ENCODE measurements around the gene ASCC2. TPM values are rescaled to one million over a fixed set of nuclear protein-coding genes. Genes with fewer than 3 reads are reported as not detected.

Gene ASCC2
- total and polyA plus RNA-seq, 4 donors = 34.6 to 43.7 (median 38.7) TPM

DNA sequence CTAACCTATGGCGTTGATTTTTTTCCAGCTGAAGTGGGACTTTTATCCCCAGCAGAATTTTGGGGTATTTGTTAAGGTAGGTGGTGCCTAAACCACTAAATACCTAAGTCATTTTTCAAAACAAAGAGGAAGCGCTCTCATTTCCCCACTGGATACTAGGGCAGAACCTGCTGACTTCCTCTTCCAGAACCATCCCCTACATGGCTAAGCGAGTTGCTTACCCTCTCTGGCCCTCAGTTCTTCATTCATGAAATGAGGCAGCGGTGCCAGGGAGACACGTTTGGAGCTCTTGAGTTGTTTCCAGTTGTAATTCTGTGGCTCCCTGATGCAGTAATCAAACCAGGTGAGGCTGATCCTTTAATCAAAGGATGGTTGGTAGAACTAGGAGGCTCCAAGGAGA lies 34.9 kb upstream of the ASCC2 start:
- WGBS = 84% methylated on average over 5 of the region's 5 CpGs
- TF ChIP-seq SP1 (IDR thresholded peaks at IDR 0.05) (no peak), TAF1 (conservative IDR thresholded peaks at IDR 0.05) (no peak), HNF4G (IDR thresholded peaks at IDR 0.05) (no peak)
- no peak overlapping the region for H3K9ac ChIP-seq (ENCODE audit: low read depth in 1 of 2, low read length in 2 of 2)
- no peak overlapping the region for H3K4me3 ChIP-seq (ENCODE audit: low read depth in 1 of 3, low read length in 3 of 3)
- DNase-seq (ENCODE audit: low spot score) = no peak
- H3K36me3 ChIP-seq (ENCODE audit: control insufficient read depth in 4 of 4, insufficient read depth in 3 of 4, low read depth in 1 of 4, low read length in 3 of 4) = no peaks in the 10 kb centered on the region
- no peaks in the 10 kb centered on the region for H3K9me3 ChIP-seq (ENCODE audit: control insufficient read depth in 4 of 4, low read length in 3 of 4)
- H3K27me3 ChIP-seq (ENCODE audit: control insufficient read depth in 4 of 4, insufficient read depth in 4 of 4, low read length in 3 of 4) = no peaks in the 10 kb centered on the region
- H3K4me1 ChIP-seq (ENCODE audit: control insufficient read depth in 4 of 4, insufficient read depth in 4 of 4, low read length in 3 of 4) = no peaks in the 10 kb centered on the region
- no peak overlapping the region for H3K27ac ChIP-seq (ENCODE audit: low read depth in 1 of 2, low read length in 2 of 2)

- WGBS = 96% methylated on average over 3 of the region's 3 CpGs
- Histone ChIP-seq H3K9me3 (ENCODE audit: control insufficient read depth in 4 of 4, low read length in 3 of 4) (no peaks in the 10 kb centered on the region), H3K9ac (ENCODE audit: low read depth in 1 of 2, low read length in 2 of 2) (no peak overlapping the region), H3K27ac (ENCODE audit: low read depth in 1 of 2, low read length in 2 of 2) (no peak overlapping the region), H3K36me3 (ENCODE audit: control insufficient read depth in 4 of 4, insufficient read depth in 3 of 4, low read depth in 1 of 4, low read length in 3 of 4) (no peaks in the 10 kb centered on the region), H3K4me1 (ENCODE audit: control insufficient read depth in 4 of 4, insufficient read depth in 4 of 4, low read length in 3 of 4) (no peaks in the 10 kb centered on the region), H3K4me3 (ENCODE audit: low read depth in 1 of 3, low read length in 3 of 3) (no peak overlapping the region), H3K27me3 (ENCODE audit: control insufficient read depth in 4 of 4, insufficient read depth in 4 of 4, low read length in 3 of 4) (no peaks in the 10 kb centered on the region)
- TF ChIP-seq HNF4A (conservative IDR thresholded peaks at IDR 0.05) (no peak), HNF4G (IDR thresholded peaks at IDR 0.05) (no peak), YY1 (IDR thresholded peaks at IDR 0.05) (no peak), NR2F2 (IDR thresholded peaks at IDR 0.05) (no peak), RAD21 (IDR thresholded peaks at IDR 0.05) (no peak)
- no peak for DNase-seq (ENCODE audit: low spot score)
Measured at GRCh38 chr22:29872144-29872893, 34.2 kb upstream of the ASCC2 start.

GRCh38 chr22:29871684-29872083 lies 33.6 kb upstream of the ASCC2 start:
- Histone ChIP-seq H3K9ac (ENCODE audit: low read depth in 1 of 2, low read length in 2 of 2) (no peak overlapping the region), H3K4me3 (ENCODE audit: low read depth in 1 of 3, low read length in 3 of 3) (no peak overlapping the region), H3K27me3 (ENCODE audit: control insufficient read depth in 4 of 4, insufficient read depth in 4 of 4, low read length in 3 of 4) (no peaks in the 10 kb centered on the region), H3K27ac (ENCODE audit: low read depth in 1 of 2, low read length in 2 of 2) (no peak overlapping the region), H3K9me3 (ENCODE audit: control insufficient read depth in 4 of 4, low read length in 3 of 4) (no peaks in the 10 kb centered on the region), H3K36me3 (ENCODE audit: control insufficient read depth in 4 of 4, insufficient read depth in 3 of 4, low read depth in 1 of 4, low read length in 3 of 4) (no peaks in the 10 kb centered on the region), H3K4me1 (ENCODE audit: control insufficient read depth in 4 of 4, insufficient read depth in 4 of 4, low read length in 3 of 4) (no peaks in the 10 kb centered on the region)
- TF ChIP-seq HNF4G (IDR thresholded peaks at IDR 0.05) (no peak), SP1 (IDR thresholded peaks at IDR 0.05) (no peak), NR2F2 (IDR thresholded peaks at IDR 0.05) (no peak)
- DNase-seq (ENCODE audit: low spot score) = no peak
- 84% methylated on average over 5 of the region's 5 CpGs for WGBS

GRCh38 chr22:29870574-29870973 lies 32.5 kb upstream of the ASCC2 start:
- 67% methylated on average over 3 of the region's 3 CpGs for WGBS
- H3K4me3 ChIP-seq (ENCODE audit: low read depth in 1 of 3, low read length in 3 of 3) = no peak overlapping the region
- H3K36me3 ChIP-seq (ENCODE audit: control insufficient read depth in 4 of 4, insufficient read depth in 3 of 4, low read depth in 1 of 4, low read length in 3 of 4) = no peaks in the 10 kb centered on the region
- TF ChIP-seq FOXA1 (IDR thresholded peaks at IDR 0.05) (no peak), TAF1 (conservative IDR thresholded peaks at IDR 0.05) (no peak), EGR1 (IDR thresholded peaks at IDR 0.05; ENCODE audit: low read depth in 2 of 2) (no peak), JUND (IDR thresholded peaks at IDR 0.05) (no peak), NR2F2 (IDR thresholded peaks at IDR 0.05) (no peak), RXRA (IDR thresholded peaks at IDR 0.05) (no peak), FOXA2 (IDR thresholded peaks at IDR 0.05) (no peak), ZBTB33 (IDR thresholded peaks at IDR 0.05) (no peak), REST (IDR thresholded peaks at IDR 0.05) (no peak), SP1 (IDR thresholded peaks at IDR 0.05) (no peak), RAD21 (IDR thresholded peaks at IDR 0.05) (no peak), HNF4G (IDR thresholded peaks at IDR 0.05) (no peak)
- TF ChIP-seq, protein P1, sequence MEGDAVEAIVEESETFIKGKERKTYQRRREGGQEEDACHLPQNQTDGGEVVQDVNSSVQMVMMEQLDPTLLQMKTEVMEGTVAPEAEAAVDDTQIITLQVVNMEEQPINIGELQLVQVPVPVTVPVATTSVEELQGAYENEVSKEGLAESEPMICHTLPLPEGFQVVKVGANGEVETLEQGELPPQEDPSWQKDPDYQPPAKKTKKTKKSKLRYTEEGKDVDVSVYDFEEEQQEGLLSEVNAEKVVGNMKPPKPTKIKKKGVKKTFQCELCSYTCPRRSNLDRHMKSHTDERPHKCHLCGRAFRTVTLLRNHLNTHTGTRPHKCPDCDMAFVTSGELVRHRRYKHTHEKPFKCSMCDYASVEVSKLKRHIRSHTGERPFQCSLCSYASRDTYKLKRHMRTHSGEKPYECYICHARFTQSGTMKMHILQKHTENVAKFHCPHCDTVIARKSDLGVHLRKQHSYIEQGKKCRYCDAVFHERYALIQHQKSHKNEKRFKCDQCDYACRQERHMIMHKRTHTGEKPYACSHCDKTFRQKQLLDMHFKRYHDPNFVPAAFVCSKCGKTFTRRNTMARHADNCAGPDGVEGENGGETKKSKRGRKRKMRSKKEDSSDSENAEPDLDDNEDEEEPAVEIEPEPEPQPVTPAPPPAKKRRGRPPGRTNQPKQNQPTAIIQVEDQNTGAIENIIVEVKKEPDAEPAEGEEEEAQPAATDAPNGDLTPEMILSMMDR (IDR thresholded peaks at IDR 0.05; ENCODE audit: low read depth, low read length, missing input control) = no peak
- TF ChIP-seq, protein P2, sequence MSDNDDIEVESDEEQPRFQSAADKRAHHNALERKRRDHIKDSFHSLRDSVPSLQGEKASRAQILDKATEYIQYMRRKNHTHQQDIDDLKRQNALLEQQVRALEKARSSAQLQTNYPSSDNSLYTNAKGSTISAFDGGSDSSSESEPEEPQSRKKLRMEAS (IDR thresholded peaks at IDR 0.05) = no peak

More at GRCh38 chr22:29870574-29870973, 32.5 kb upstream of the ASCC2 start:
- no peak for DNase-seq (ENCODE audit: low spot score)
- no peaks in the 10 kb centered on the region for H3K9me3 ChIP-seq (ENCODE audit: control insufficient read depth in 4 of 4, low read length in 3 of 4)
- no peaks in the 10 kb centered on the region for H3K4me1 ChIP-seq (ENCODE audit: control insufficient read depth in 4 of 4, insufficient read depth in 4 of 4, low read length in 3 of 4)
- H3K9ac ChIP-seq (ENCODE audit: low read depth in 1 of 2, low read length in 2 of 2) = no peak overlapping the region
- H3K27ac ChIP-seq (ENCODE audit: low read depth in 1 of 2, low read length in 2 of 2) = no peak overlapping the region
- no peaks in the 10 kb centered on the region for H3K27me3 ChIP-seq (ENCODE audit: control insufficient read depth in 4 of 4, insufficient read depth in 4 of 4, low read length in 3 of 4)
